Esophagus (tissue), 2 donors: ENCODE results near the gene FHOD3. TPM values are rescaled to one million over a fixed set of nuclear protein-coding genes. Genes with fewer than 3 reads are reported as not detected.
A peak's percentile ranks its signal among the peaks of the same experiment; 100 is the strongest.

ENCODE experiments used
- H3K27ac ChIP-seq, 2 donors: one replicate each; pipeline ENCODE4 v1.5.1; 2013; ENCODE audit warnings: low read depth in 2 of 2, mild to moderate bottlenecking in 2 of 2, inconsistent platforms in 1 of 2, low read length in 1 of 2, moderate library complexity in 1 of 2
- H3K27me3 ChIP-seq, 2 donors: one replicate each; pipeline ENCODE4 v1.6.1; 2013; ENCODE audit warnings: low read length in 2 of 2, control low read depth in 1 of 2, mild to moderate bottlenecking in 1 of 2; ENCODE audit not compliant: insufficient read depth in 2 of 2, control insufficient read depth in 1 of 2
- H3K36me3 ChIP-seq, 2 donors: one replicate each; pipeline ENCODE4 v1.6.1; 2013; ENCODE audit warnings: low read length in 1 of 2; ENCODE audit not compliant: control insufficient read depth in 2 of 2, insufficient read depth in 2 of 2
- H3K4me1 ChIP-seq, 2 donors: one replicate each; pipeline ENCODE4 v1.6.1; 2013; ENCODE audit warnings: low read length in 1 of 2; ENCODE audit not compliant: control insufficient read depth in 2 of 2, insufficient read depth in 2 of 2
- H3K4me3 ChIP-seq, 2 donors: one replicate each; pipeline ENCODE4 v1.5.1; 2013; ENCODE audit warnings: low read length in 2 of 2, mild to moderate bottlenecking in 2 of 2, low read depth in 1 of 2, moderate library complexity in 1 of 2
- H3K9me3 ChIP-seq, 2 donors: one replicate each; pipeline ENCODE4 v1.6.1; 2013; ENCODE audit warnings: mild to moderate bottlenecking in 2 of 2, low read depth in 1 of 2, low read length in 1 of 2, moderate library complexity in 1 of 2; ENCODE audit not compliant: control insufficient read depth in 2 of 2, insufficient read depth in 1 of 2
- WGBS, 2 donors: extraction: QIAGEN DNeasy Blood & Tissue Kit; methylation state at CpG; one replicate each; pipeline ENCODE4 v1.1.7; 2013; 5-methylcytosine and 5-hydroxymethylcytosine counted together
- polyA plus RNA-seq, 2 donors: library from polyadenylated mRNA; stranded (reverse); fragments of 200-250 nt; gene quantifications; one replicate each; pipeline ENCODE4 v1.2.3, GENCODE V29; 2013
- donor health status: healthy with polysubstance abuse.
- donor health status: Bipolar disorder and iron deficiency.

Gene FHOD3
- polyA plus RNA-seq, 2 donors: 3.7 to 11.1 TPM

DNA sequence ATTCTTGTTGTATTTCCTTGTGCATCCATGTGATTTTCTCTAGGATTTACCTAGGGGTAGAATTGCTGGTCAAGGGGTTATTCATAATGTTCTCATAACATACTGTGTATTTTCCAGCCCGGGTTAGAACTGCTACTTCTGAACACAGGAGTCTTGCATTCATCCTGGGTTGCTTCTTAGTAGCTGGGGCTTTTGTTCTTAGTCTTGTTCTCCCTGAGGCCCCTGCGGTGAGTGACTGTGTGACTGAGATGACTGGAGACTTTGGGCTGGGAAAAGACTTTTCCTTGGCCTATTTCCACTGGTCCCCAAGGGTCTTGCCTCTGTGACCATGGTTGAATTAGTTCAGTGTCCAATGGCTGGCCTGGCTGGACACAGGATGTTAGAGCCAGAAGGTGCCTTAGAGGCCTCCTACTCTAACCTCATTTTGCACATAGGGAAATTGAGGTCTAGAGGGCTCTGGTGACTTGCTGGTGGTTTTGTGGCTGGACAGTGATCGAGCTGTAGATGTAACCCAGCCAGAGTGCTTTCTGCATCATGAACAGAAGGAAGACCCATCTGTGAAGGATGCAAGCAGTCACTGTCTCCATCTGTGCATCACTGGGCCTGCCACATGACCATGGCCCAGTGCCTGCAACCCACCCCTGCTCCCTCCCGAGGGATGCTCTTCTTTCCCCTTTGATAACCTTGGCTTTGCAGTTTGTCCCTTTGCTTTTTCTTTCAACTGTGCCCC lies 233.3 kb downstream of the FHOD3 start:
- 90 to 92% methylated on average over 4 of the region's 4 CpGs for WGBS, 2 donors
- peaks cover 0 to 4% of the 10 kb centered on the region in 2 donors for H3K9me3 ChIP-seq
- no peak overlapping the region for H3K27ac ChIP-seq
- H3K36me3 ChIP-seq: no peaks in the 10 kb centered on the region
- no peaks in the 10 kb centered on the region for H3K27me3 ChIP-seq
- H3K4me3 ChIP-seq: no peak overlapping the region
- peaks cover 0 to 15% of the 10 kb centered on the region in 2 donors for H3K4me1 ChIP-seq

DNA sequence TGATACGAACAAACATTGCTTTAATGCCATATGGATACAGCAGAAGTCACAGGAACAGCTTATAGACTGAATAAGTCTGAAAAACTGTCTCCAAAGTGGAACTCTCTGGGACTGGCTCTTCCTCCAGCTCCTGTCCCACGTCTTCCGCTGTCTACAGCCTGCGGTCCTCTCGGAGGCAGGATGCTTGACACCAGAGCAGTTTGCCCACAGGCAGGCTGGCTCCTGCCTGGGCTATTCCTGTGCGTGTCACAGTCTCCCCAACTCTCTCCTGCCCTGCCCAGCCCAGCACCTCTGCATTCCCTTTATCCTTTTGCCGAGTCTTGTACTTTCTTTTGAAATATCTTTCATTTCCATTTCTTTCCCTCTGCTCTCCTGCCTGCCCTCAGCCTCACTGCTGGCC lies 234.1 kb downstream of the FHOD3 start:
- Histone ChIP-seq H3K4me1 (peaks cover 0 to 15% of the 10 kb centered on the region in 2 donors), H3K27ac (peak overlapping the region; percentile 6 to 47), H3K36me3 (no peaks in the 10 kb centered on the region), H3K27me3 (no peaks in the 10 kb centered on the region), H3K4me3 (no peak overlapping the region), H3K9me3 (peaks cover 0 to 4% of the 10 kb centered on the region in 2 donors)
- WGBS, 2 donors: 54 to 69% methylated on average over 7 of the region's 7 CpGs

DNA sequence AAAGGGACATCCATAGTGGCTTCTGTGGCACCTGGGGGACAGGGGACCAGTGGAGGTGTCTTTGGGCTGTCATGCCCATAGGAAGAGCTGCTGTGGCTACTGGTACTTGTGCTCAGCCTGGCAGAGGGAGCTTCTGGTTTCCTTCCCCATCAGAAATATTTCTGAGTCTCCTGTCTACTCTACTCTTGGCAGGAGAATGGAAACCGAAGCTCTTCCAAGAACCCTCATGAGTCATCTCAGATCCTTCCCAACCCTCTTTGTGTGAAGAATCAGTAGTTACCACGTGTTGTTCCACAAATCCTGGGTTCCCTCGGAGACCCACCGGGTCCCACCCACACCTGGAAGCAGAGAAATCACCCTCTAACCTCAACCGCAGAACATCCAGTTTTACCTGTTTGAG lies 234.9 kb downstream of the FHOD3 start:
- Histone ChIP-seq H3K27me3 (no peaks in the 10 kb centered on the region), H3K4me3 (no peak overlapping the region), H3K27ac (peak overlapping the region; percentile 6 to 57), H3K36me3 (no peaks in the 10 kb centered on the region), H3K4me1 (peaks cover 0 to 15% of the 10 kb centered on the region in 2 donors), H3K9me3 (peaks cover 0 to 4% of the 10 kb centered on the region in 2 donors)
- WGBS, 2 donors: 41 to 63% methylated on average over 5 of the region's 5 CpGs

DNA sequence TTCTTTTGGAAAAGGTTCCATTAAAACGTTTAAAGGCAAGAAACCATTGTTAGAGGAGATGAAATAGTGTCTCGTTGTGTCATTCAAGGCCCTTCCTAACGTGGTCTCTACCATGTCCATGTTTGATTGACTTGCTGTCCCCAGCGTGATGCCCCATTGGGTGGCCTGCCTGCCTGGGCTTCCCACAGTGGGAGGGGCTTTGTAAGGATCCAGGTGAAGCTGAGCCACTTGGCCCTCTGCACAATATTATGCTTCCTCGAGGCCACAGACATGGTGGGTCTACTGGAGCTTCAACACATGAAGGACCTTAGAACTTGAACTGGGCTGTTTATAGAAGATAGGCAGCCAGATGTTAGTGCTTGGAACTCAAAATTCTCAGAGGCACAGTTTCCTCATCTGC lies 235.3 kb downstream of the FHOD3 start:
- no peaks in the 10 kb centered on the region for H3K36me3 ChIP-seq
- peak overlapping the region in 1 of 2 donors; percentile 66 for H3K27ac ChIP-seq
- WGBS, 2 donors: 47 to 50% methylated on average over 5 of the region's 5 CpGs
- peaks cover 0 to 4% of the 10 kb centered on the region in 2 donors for H3K9me3 ChIP-seq
- H3K4me3 ChIP-seq: no peak overlapping the region
- no peaks in the 10 kb centered on the region for H3K27me3 ChIP-seq
- peaks cover 0 to 15% of the 10 kb centered on the region in 2 donors for H3K4me1 ChIP-seq

DNA sequence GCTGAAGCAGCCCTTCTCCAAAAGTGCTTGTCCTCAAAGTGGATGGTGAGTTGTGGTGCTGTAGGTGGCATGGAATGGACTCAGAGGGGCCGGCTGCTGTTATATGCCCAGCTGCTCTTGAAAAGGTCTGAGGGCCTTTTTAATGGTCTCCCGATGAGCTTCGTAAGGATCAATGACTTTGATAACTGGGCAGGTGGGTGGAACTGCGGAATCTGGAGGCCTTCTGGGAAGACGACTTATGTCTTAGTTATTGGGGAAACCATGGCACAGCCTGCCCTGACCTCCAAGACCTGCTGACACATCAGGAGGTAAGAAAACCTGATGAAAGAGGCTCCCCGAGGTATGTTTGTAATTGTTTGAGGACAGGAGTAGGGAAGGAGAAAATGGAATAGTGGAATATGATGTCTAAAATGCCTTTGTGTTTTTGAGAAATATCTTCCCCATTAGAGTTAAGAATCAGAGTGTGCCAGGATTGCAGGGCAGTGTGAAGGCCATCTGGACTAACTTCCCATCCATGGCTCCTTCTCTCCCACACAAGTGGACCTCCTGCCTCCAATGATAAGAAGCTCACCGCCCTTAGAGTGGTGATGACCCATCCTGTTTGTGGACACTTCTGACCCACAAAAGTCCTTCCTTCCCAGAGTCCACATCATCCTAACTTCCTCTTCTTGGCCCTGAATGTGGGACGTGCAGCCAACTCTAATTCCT lies 236.1 kb downstream of the FHOD3 start:
- peaks cover 0 to 4% of the 10 kb centered on the region in 2 donors for H3K9me3 ChIP-seq
- peaks cover 0 to 15% of the 10 kb centered on the region in 2 donors for H3K4me1 ChIP-seq
- H3K36me3 ChIP-seq: no peaks in the 10 kb centered on the region
- H3K27ac ChIP-seq: no peak overlapping the region
- 87 to 89% methylated on average over 8 of the region's 8 CpGs for WGBS, 2 donors
- H3K4me3 ChIP-seq: no peak overlapping the region
- H3K27me3 ChIP-seq: no peaks in the 10 kb centered on the region

DNA sequence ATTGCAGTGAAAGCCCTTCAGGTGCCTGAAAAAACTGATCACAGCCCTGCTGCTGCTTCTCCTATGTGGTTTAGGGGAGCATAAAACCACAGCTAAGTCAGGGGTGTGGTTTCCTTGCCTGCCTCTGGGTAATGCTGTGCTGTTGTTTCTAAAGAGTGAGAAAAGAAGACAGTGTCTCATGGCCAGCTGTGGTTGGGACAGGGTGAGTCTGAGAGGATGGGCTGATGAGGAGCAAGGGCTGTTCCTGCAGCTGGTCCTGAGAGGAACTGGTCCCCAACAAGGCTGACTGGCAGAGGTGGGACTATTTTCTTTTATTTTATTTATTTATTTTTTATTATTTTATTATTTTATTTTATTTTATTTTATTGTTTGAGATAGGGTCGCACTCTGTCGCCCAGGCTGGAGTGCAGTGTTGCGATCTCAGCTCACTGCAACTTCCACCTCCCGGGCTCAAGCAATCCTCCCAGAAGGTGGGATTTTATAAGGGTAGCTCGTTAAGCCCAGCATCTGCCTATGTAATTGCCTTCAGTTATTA lies 236.7 kb downstream of the FHOD3 start:
- Histone ChIP-seq H3K9me3 (peaks cover 0 to 4% of the 10 kb centered on the region in 2 donors), H3K27me3 (no peaks in the 10 kb centered on the region), H3K36me3 (no peaks in the 10 kb centered on the region), H3K27ac (no peak overlapping the region), H3K4me1 (peaks cover 0 to 15% of the 10 kb centered on the region in 2 donors), H3K4me3 (no peak overlapping the region)
- WGBS, 2 donors: 89 to 92% methylated on average over 5 of the region's 5 CpGs

DNA sequence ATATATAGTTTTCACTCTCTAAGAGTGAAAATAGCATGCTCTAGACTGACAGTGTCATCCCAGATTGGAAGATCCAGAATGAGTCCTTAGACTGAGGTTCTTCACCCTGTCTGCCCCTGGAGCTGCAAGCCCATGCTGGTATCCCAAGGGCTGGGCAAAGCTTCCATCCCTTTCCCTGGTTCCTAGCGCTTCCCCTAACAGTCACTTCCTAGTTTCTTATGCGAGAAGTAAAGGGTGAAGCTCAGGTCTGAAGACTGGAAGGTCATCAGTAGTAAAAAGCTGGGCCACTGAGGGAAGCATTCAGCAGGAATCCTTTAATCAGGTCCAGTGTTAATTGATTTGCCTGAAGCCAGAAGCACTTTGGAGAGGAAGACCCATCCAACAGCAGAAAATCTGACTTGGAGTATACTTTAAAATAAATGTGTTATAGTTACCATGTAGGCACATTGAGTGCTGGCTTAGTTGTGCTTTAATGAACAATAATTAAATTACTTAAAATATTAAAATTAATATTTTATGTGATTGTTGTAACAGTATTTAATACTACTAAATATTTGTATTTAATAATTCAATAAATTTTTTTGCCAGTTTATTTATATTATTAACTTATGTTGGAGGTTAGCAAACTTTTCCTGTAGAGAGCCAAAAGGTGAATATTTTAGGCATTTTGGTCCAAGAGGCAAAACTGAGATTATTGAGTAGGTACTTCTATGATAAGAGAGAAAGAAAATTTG lies 237.9 kb downstream of the FHOD3 start:
- H3K9me3 ChIP-seq: peaks cover 0 to 4% of the 10 kb centered on the region in 2 donors
- WGBS, 2 donors: 92 to 93% methylated on average over 2 of the region's 2 CpGs
- H3K4me1 ChIP-seq: peaks cover 0 to 15% of the 10 kb centered on the region in 2 donors
- no peak overlapping the region for H3K27ac ChIP-seq
- H3K27me3 ChIP-seq: no peaks in the 10 kb centered on the region
- H3K4me3 ChIP-seq: no peak overlapping the region
- no peaks in the 10 kb centered on the region for H3K36me3 ChIP-seq

DNA sequence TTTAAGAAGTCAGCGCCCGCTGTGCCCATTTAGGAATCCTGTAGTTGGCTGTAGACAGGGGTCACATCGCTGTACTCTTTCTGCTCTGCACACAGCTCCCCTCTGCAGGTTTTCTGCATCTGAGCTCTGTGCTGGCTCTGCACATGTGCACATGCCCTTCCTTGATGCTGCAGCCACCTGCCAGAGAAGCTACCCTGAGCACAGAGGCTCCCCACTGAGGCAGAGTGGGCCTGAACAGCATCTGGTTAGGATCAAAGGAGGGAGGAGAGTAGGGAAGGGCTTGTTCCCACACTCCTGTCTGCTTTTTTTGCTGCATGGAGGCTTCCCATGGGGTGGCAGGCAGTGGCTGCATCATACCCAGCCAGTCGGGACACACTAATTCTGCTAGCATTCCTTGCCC lies 238.9 kb downstream of the FHOD3 start:
- 81 to 85% methylated on average over 4 of the region's 4 CpGs for WGBS, 2 donors
- Histone ChIP-seq H3K27me3 (no peaks in the 10 kb centered on the region), H3K36me3 (no peaks in the 10 kb centered on the region), H3K4me1 (peaks cover 0 to 14% of the 10 kb centered on the region in 2 donors), H3K27ac (no peak overlapping the region), H3K9me3 (no peaks in the 10 kb centered on the region), H3K4me3 (no peak overlapping the region)

DNA sequence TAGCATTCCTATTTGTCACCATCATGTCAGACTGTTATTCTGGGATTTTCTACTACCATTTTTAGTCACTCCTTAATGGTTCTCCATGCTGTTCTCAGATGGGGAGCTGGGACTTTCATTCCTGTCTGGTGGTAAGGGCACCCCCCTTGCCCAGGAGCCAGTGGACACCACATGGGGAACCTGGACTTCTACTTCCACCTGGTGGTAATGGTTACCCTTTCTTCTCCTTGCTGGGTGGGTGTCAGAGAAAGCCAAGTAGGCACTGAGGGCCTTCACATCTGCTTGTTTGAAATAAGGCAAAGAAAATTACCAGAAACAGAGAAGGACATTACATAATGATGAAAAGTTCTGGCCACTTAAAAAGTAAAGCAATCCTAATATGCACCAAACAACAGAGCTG lies 239.8 kb downstream of the FHOD3 start:
- H3K27ac ChIP-seq: no peak overlapping the region
- no peak overlapping the region for H3K4me3 ChIP-seq
- no peaks in the 10 kb centered on the region for H3K36me3 ChIP-seq
- no peaks in the 10 kb centered on the region for H3K27me3 ChIP-seq
- no peaks in the 10 kb centered on the region for H3K9me3 ChIP-seq
- H3K4me1 ChIP-seq: peaks cover 0 to 10% of the 10 kb centered on the region in 2 donors
